Measurements from ENCODE around the gene SEMA5A.

Gene SEMA5A

GRCh38 chr5:9513827-9514226 is 32.0 kb downstream of the SEMA5A start:
- Histone ChIP-seq H3K4me3 (ENCODE audit: low read depth in 1 of 2, low read length in 1 of 2) (no peak overlapping the region), H3K27me3 (no peaks in the 10 kb centered on the region), H3K36me3 (no peaks in the 10 kb centered on the region), H3K4me1 (ENCODE audit: control insufficient read depth in 1 of 2, insufficient read depth in 1 of 2, low read depth in 1 of 2, low read length in 1 of 2) (no peaks in the 10 kb centered on the region), H3K9me3 (no peaks in the 10 kb centered on the region), H3K27ac (no peak overlapping the region)
- no peak for TF ChIP-seq CTCF (IDR thresholded peaks at IDR 0.05)

GRCh38 chr5:9512457-9512856 is 33.4 kb downstream of the SEMA5A start:
- Histone ChIP-seq H3K27ac (no peak overlapping the region), H3K4me1 (ENCODE audit: control insufficient read depth in 1 of 2, insufficient read depth in 1 of 2, low read depth in 1 of 2, low read length in 1 of 2) (no peaks in the 10 kb centered on the region), H3K27me3 (no peaks in the 10 kb centered on the region), H3K9me3 (no peaks in the 10 kb centered on the region), H3K36me3 (no peaks in the 10 kb centered on the region), H3K4me3 (ENCODE audit: low read depth in 1 of 2, low read length in 1 of 2) (no peak overlapping the region)
- no peak for TF ChIP-seq CTCF (IDR thresholded peaks at IDR 0.05)

- H3K9me3 ChIP-seq = no peaks in the 10 kb centered on the region
- no peaks in the 10 kb centered on the region for H3K27me3 ChIP-seq
- no peak for TF ChIP-seq CTCF (IDR thresholded peaks at IDR 0.05)
- no peak overlapping the region for H3K27ac ChIP-seq
- no peaks in the 10 kb centered on the region for H3K4me1 ChIP-seq (ENCODE audit: control insufficient read depth in 1 of 2, insufficient read depth in 1 of 2, low read depth in 1 of 2, low read length in 1 of 2)
- no peaks in the 10 kb centered on the region for H3K36me3 ChIP-seq
- H3K4me3 ChIP-seq (ENCODE audit: low read depth in 1 of 2, low read length in 1 of 2) = no peak overlapping the region
Observed at GRCh38 chr5:9507974-9508373, 37.9 kb downstream of the SEMA5A start.

- Histone ChIP-seq H3K27me3 (no peaks in the 10 kb centered on the region), H3K36me3 (no peaks in the 10 kb centered on the region), H3K4me3 (ENCODE audit: low read depth in 1 of 2, low read length in 1 of 2) (no peak overlapping the region), H3K27ac (no peak overlapping the region), H3K4me1 (ENCODE audit: control insufficient read depth in 1 of 2, insufficient read depth in 1 of 2, low read depth in 1 of 2, low read length in 1 of 2) (no peaks in the 10 kb centered on the region), H3K9me3 (no peaks in the 10 kb centered on the region)
- no peak for TF ChIP-seq CTCF (IDR thresholded peaks at IDR 0.05)
Observed at GRCh38 chr5:9505225-9505624, 40.6 kb downstream of the SEMA5A start.

- H3K9me3 ChIP-seq = no peaks in the 10 kb centered on the region
- H3K36me3 ChIP-seq = no peaks in the 10 kb centered on the region
- no peak overlapping the region for H3K27ac ChIP-seq
- no peak overlapping the region for H3K4me3 ChIP-seq (ENCODE audit: low read depth in 1 of 2, low read length in 1 of 2)
- H3K27me3 ChIP-seq = no peaks in the 10 kb centered on the region
- H3K4me1 ChIP-seq (ENCODE audit: control insufficient read depth in 1 of 2, insufficient read depth in 1 of 2, low read depth in 1 of 2, low read length in 1 of 2) = no peaks in the 10 kb centered on the region
- no peak for TF ChIP-seq CTCF (IDR thresholded peaks at IDR 0.05)
Observed at GRCh38 chr5:9502864-9503263, 43.0 kb downstream of the SEMA5A start.

All from neutrophil (primary cell).